HG03432 (cell line): Measurements from ENCODE around the gene BAIAP2L2.
"Not testable (repeated sequence)": the region's sequence is repeated elsewhere in the genome, so short reads cannot be mapped to it uniquely, and the experiment has no call there.

Experiments used
- ATAC-seq: cut with Tn5 transposase; IDR thresholded peaks from one replicate; pipeline ENCODE4 v1.9.1; 2021; ENCODE audit warnings: mild to moderate bottlenecking, moderate library complexity; ENCODE audit not compliant: unreplicated experiment

The BAIAP2L2 gene

DNA sequence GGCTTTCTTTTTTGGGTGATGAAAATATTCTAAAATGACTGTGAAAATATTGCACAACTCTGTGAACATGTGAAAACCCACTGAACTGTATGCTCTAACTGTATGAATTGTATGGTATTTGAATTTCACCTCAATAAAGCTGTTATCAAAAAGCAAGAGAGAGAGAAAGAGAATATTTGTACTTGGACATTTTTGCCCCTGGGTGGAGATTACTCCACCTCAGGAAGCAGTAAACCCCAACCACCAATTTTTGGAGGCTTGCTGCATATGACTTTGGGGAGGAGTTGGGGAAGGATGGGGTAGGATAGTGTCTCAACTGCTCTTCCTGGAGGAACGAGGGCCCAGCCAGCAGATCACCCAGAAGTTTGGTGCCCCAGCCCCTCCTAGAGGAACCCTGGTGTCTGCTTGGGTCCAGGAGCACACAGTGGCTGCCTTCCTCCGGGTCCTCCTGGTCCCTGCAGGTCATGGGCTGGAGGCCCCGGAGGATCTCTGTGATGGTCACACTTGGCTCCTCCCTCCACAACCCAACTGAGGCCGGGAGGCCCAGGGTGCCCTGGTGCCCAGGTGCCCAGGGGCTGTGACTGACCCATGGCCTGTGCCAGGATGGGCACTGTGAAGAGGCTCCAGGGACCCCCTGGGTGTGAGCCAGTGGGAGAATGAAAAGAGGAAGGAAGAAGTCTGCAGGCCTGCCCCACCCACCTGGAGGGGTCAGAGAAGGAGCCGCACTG, 68.6 kb downstream of the BAIAP2L2 start:
- ATAC-seq = no peak

DNA sequence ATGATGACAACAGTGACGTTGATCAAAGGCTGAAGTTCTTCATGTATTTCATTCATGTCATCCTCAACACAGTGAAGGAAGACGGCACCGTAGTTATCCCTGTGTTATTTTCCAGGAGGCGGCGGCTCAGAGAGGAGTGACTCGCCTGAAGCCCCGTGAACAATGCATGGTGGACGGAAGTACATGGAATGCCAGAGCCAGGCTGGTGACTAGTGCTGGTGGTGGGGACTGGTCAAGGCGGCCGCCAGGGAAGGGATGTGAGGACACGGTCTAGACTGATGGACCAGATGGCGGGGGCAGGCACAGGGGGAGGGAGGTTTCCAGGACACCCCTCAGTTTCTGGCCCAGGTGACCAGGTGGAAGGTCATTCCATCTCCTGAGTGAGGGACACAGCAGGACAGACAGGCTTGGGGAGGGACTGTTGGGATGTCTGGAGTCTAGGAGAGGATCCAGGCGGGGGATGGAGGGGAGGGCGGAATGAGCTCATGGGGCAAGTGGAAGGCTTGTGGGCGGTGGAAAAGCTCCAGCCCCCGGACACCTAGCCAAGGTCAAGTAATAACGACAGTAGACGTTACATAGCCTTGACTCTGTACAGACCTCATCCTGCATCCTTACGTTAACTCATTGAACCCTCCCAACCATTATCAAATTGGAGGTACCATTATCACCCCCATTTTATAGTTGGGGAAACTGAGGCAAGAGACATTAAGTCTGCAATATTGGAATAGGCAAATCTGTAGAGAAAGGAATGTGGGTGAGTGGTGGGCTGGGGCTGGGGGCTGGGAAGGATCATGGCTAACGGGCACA, 69.3 kb downstream of the BAIAP2L2 start:
- no peak for ATAC-seq

GRCh38 chr22:38038890-38039812, 71.3 kb downstream of the BAIAP2L2 start:
- ATAC-seq = no peak

- ATAC-seq = no peak
Measured at GRCh38 chr22:38038426-38038825, 72.1 kb downstream of the BAIAP2L2 start.

- ATAC-seq = not testable (repeated sequence)
Measured at GRCh38 chr22:38037367-38038150, 72.9 kb downstream of the BAIAP2L2 start.

DNA sequence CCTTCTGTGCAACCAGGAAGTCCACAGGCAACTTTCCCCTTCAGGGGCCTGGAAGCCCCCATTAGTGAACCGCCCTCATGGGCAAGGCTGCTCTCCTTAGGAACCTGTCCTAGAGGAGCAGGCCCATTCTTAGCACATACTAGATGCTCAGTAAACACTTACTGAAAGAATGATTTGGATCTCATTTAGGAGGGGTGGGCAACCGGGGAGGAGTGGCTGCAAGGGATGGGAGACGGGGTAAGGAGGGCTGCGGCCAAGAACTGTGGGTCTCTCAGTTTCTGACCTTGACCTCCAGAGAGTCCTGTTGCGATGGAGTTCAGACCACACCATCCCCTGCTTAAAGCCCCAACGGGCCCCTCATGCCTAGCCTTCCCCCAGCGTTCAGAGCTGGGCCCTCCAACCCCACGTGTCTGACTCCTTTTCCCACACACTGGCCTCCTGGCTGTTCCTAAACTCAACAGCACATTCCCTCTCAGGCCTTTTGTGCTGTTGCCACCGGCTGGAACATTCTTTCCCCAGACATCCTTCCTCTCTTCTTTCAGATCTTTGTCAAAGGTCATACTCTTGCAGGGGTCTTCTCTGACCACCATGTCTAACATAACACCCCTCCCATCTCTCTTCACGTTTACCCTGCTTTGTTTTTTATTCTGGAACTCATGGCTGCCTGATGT, 74.0 kb downstream of the BAIAP2L2 start:
- ATAC-seq = no peak

DNA sequence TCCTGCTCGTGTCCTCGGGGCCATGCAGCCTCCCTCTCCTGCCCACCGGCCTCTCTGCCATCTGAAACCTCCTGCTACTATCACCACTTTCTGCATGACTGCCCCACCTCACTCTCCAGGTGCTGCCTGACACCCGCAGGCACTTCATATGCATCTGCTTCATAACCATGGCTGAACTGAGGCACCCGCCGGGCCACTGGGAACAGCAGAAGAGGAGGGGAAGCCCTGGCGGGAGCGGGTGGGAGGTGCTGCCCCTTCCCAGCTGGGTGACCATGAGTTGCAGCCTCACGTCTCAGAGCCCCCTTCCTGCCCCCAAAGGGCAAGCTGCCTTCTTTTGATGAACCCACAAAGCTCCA, 75.0 kb downstream of the BAIAP2L2 start:
- ATAC-seq = no peak
